GOT3 (cell line): ENCODE results near the gene BEST2.

Experiments used
- DNase-seq: peaks from one replicate; lab custom pipeline; 2025; ENCODE audit warnings: mixed read lengths; lab: John Stamatoyannopoulos, UW

Gene BEST2

GRCh38 chr19:12769689-12770088 lies 18.1 kb downstream of the BEST2 start:
- DNase-seq, result no peak

GRCh38 chr19:12770922-12771321 lies 19.3 kb downstream of the BEST2 start:
- no peak for DNase-seq

DNA sequence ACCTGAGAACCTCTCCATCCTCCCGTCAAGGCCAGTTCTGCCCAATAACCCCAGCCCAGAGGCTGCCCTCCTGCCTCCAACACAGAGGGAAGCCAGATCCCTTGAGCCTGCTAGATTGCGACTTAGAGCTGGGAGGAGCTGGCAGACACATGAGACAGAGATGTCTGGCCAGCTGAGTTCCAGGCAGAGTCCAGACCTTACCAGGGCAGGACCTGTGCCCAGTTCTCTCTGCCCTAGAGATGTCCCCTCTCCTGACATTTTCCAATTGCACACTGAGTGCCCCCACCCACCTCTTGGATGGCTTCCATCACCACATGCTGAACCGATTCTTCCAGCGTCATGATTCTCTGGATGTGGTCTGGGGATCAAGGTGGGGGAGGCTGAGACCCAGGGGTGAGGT lies 20.7 kb downstream of the BEST2 start:
- DNase-seq, result no peak

- no peak for DNase-seq
Measured at GRCh38 chr19:12773571-12773970, 22.0 kb downstream of the BEST2 start.

- DNase-seq, result no peak
Measured at GRCh38 chr19:12774588-12775555, 23.3 kb downstream of the BEST2 start, which contains the start of gene HOOK2. Gene HOOK2 (minus strand): TSS chr19:12775552. CDS start chr19:12775449, 103 bp downstream.

DNA sequence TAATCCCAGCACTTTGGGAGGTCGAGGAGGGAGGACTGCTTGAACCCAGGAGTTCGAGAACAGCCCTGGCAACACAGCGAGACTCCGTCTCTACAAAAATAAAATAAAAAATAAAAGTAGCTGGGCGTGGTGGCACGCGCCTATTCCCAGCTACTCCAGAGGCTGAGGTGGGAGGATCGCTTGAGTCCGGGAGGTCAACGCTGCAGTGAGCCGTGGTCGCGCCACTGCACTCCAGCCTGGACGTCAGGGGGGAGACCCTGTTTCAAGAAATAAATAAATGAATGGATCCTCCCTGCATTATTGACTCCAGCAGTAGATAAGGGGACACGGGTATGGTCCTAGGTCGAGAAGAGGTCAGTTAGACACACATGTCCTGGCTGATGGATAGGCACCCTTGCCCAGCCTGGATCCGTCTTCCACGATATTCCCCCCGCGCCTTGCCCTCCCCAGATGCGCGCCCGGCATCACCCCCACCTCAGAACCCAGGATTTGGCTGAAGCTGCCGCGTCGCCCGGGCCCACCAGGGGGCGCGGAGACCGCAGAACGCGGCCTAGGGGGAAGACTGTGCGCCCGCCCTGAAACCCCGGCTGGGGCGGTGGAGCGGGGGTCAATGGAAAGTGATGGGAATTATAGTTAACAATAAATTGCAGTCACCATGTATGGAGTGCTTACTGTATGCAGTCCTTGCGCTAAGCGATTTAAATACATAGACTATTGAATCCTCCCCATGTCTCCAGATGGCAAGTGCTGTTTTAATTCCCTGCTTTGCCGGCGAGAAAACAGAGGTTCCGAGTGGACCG lies 25.8 kb downstream of the BEST2 start:
- DNase-seq, result no peak

DNA sequence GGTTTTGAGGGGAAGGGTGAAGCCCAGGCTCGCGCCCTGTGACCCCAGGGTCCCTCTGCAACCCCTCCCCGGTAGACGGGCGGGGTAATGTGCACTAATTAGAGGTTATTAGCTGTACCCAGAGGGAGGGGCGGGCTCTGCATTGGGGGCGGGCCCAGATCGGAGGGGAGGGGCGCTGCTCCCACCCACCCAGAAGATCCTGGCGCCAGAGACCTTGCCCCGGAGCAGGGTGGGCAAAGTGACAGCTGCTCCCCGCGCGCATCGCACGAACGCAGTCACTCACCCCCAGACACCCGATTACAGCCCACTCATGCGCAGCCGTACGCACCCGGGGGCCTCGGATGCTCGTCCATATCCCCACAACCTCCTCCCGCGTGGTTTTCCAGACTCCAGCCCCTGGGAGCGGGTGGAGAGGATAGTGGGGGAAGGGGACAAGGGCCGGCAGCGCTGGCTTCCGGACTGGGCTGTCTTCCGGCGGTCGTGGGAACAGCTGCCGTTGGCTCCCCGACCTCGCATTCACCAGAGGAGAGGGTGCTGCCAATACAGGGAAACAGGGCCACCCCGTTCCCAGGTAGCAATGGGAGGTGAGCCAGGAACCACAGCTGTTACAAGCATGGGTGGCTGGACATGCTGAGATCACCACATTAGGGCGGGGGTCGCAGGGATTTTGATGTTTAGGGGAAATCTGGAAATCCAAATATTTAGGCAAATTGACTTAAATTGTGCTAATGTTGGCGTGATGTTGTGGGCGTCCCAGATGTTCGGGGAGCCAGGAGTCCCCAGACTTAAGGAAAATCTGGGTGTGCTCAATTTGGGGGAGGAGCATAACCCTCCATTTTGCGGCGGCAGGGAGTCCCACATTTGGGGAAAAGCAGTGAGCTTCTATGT lies 26.7 kb downstream of the BEST2 start:
- DNase-seq, result no peak

GRCh38 chr19:12778905-12779161 lies 27.2 kb downstream of the BEST2 start:
- no peak for DNase-seq

GRCh38 chr19:12779162-12779993 lies 27.8 kb downstream of the BEST2 start:
- no peak for DNase-seq

DNA sequence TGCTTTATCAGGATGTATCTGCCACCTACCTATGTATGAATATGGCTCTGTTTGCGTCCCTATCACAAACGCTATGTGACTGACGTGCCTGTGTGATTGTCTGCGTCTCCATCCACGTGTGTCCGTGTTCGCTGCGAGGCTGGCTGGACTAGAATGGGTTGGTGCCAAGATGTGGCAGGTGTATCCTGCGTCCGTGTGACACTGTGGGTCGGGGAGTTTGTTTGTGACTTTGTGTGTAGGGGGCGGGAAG lies 30.5 kb downstream of the BEST2 start:
- no peak for DNase-seq

DNA sequence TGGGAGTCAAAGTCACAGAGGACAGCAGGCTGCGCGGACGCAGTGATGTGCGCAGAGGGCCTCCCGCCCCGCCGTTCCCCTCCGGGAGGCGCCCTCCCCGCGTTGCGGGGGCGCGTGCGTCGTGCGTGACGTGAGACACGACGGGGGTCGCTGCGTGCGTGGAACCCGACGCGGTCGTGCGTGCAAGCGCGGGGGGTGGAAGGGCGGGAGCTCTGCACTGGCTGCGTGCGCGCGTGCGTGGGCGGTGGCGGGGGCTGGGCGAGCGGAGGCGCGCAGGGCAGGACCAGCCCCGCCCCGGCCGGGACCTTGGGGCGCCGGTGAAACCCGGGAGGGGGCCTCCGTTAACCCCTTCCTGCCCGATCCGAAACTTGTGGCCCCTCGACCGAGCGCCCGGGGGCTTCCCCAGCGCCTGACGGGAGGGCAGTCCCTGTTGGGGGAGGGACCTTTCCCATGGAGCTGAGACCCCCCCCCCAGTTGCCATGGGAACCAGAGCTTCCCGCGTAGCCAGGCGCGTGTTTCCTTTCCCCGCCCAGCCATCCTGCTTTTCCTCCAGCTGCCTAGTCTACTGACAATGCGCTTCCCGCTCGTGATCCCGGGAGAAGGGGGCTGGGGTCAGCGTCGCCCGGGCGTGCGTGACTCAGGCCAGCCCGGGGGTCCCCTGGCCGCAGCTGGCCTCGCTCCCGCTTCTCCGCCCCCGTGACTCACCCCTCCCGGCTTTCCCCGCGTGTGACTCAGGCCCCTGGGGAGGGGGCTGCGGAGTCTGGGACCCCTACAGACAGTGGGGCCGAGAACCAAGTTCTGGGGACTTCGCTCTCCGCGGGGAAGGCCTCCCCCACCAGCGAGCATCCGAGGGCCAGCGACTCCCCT lies 31.1 kb downstream of the BEST2 start:
- peak; percentile 33 for DNase-seq

DNA sequence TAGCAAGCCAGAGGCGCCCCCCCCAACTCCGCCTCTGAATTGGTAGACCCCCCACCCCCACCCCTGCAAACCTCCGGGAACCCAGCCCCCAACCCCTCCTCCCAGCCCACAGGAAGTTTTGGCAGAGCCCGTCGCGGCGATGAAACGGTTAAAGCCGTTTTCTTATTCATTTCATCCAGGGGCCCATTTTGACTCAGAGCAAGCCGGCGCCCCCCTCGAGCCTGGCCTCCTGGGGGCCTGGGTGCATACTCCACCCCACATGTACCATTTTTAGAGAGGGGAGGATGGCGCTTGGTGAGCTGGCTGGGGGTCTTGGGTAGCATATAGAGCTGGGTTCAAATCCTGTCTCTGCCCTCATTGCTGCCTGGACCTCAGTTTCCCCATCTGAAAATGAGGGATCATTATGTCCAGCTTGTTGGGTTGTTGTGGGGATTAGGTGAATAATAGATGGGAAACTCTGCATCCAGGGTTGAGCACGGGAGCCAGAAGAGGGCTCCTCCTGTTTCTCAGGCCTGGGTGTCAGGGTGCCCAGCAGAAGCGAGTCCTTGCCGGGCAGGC lies 31.8 kb downstream of the BEST2 start:
- no peak for DNase-seq

- DNase-seq, result no peak
Measured at GRCh38 chr19:12783849-12784393, 32.3 kb downstream of the BEST2 start.

DNA sequence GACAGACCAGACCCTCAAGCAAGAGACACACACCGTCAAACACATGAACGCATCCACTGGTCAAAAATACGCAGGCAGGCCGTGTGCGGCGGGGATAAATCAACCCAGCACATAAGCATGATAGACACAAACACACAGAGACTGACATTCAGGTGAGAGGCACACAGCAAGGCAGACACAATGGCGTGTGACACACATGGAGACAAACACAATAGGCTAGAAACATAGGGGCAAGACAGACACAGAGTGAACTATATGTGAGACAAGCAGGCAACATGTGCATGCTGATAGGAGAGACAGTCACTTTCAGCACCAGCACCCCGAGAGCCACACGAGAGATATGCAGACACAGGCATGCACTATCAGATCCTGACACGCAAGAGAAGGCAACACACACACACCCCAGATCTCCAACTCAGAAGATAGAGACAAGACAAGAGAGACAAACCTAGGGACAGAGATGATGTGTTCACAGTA lies 32.8 kb downstream of the BEST2 start:
- DNase-seq, result no peak

DNA sequence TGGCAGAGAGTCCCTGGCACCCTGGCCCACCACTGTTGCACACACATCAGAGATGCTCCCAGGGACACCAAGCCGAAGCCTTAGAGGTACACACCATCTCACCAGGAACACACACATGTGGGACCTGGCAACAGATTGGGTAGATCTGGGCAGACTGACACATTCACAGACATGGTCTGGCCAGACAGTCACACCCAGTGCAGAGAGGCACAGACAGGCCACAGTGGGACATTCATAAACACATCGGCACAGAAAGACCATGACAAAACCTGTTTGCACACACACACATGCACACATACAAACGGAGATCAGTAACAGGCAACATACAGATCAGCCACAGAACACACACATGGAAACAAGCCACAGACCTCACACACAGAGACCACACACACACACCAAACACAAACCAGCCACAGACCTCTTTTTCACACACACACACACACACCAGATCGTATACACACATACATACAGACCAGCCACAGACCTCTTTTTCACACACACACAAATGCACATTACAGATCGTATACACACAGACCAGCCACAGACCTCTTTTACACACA lies 33.4 kb downstream of the BEST2 start:
- no peak for DNase-seq

GRCh38 chr19:12785431-12786031 lies 33.9 kb downstream of the BEST2 start:
- no peak for DNase-seq

GRCh38 chr19:12786141-12786870 lies 34.7 kb downstream of the BEST2 start:
- no peak for DNase-seq

GRCh38 chr19:12786952-12787351 lies 35.4 kb downstream of the BEST2 start:
- no peak for DNase-seq
